HCT116 (cell line): ENCODE measurements around the gene PRR7.

Experiments used
- ATF3 ChIP-seq: IDR thresholded peaks from 2 replicates; pipeline ENCODE4 v1.6.1; 2012
- CBX3 ChIP-seq: IDR thresholded peaks from 2 replicates; pipeline ENCODE4 v1.6.1; 2012; ENCODE audit warnings: low read depth
- CTCF ChIP-seq, 3 experiments: fragments of 200-600 bp in 1 of 3; sonication (generic) in 1 of 3; IDR thresholded peaks in 2 of 3; conservative IDR thresholded peaks in 1 of 3; 2 replicates each; pipeline ENCODE4 v1.5.1; 2012 to 2017; ENCODE audit warnings: low read depth in 2 of 3, low read length in 2 of 3, antibody characterized with exemption in 1 of 3, borderline replicate concordance in 1 of 3, control low read depth in 1 of 3, mild to moderate bottlenecking in 1 of 3, mixed read lengths in 1 of 3, mixed run types in 1 of 3, moderate library complexity in 1 of 3; ENCODE audit not compliant: insufficient read depth in 1 of 3
- EGR1 ChIP-seq: IDR thresholded peaks from 2 replicates; pipeline ENCODE4 v1.6.1; 2012; ENCODE audit warnings: low read depth
- EZH2 ChIP-seq: fragments of 200-600 bp; sonication (generic); IDR thresholded peaks from 2 replicates; pipeline ENCODE4 v1.6.1; 2017; ENCODE audit warnings: antibody characterized with exemption, mixed run types
- EZH2phosphoT487 ChIP-seq: fragments of 200-600 bp; IDR thresholded peaks from 2 replicates; pipeline ENCODE4 v1.6.1; 2018; ENCODE audit warnings: antibody characterized with exemption, borderline replicate concordance
- JUND ChIP-seq: IDR thresholded peaks from 2 replicates; pipeline ENCODE4 v1.6.1; 2012
- MAX ChIP-seq: IDR thresholded peaks from 2 replicates; pipeline ENCODE4 v1.6.1; 2012
- POLR2A ChIP-seq: IDR thresholded peaks from 2 replicates; pipeline ENCODE4 v1.7.0; 2011; ENCODE audit warnings: borderline replicate concordance; ENCODE audit not compliant: insufficient read depth, insufficient read length; ENCODE audit errors: extremely low read depth
- REST ChIP-seq: IDR thresholded peaks from 2 replicates; pipeline ENCODE4 v1.6.1; 2012; ENCODE audit warnings: low read depth
- SIN3A ChIP-seq: IDR thresholded peaks from 2 replicates; pipeline ENCODE4 v1.6.1; 2012; ENCODE audit warnings: low read depth
- TCF7L2 ChIP-seq: IDR thresholded peaks from 2 replicates; pipeline ENCODE4 v1.7.0; 2011; ENCODE audit warnings: borderline replicate concordance, inconsistent platforms; ENCODE audit not compliant: insufficient read depth, insufficient read length; ENCODE audit errors: extremely low read depth
- YY1 ChIP-seq: IDR thresholded peaks from 2 replicates; pipeline ENCODE4 v1.6.1; 2011; ENCODE audit warnings: low read length, low read depth, moderate library complexity, mild to moderate bottlenecking; ENCODE audit not compliant: insufficient replicate concordance; ENCODE audit errors: extremely low read depth
- ZNF274 ChIP-seq: fragments of 200-500 bp; sonication (Bioruptor generic); IDR thresholded peaks from 2 replicates; pipeline ENCODE4 v1.6.1; 2014; ENCODE audit warnings: mild to moderate bottlenecking, low read depth, low read length, inconsistent platforms

GRCh38 chr5:177443144-177443983 is 3.2 kb upstream of the PRR7 start:
- TF ChIP-seq CTCF (IDR thresholded peaks at IDR 0.05 in 2 of 3, conservative IDR thresholded peaks at IDR 0.05 in 1 of 3; ENCODE audit: borderline replicate concordance in 1 of 3, insufficient read depth in 1 of 3, low read depth in 2 of 3, low read length in 2 of 3) (no peak), REST (no peak), EZH2phosphoT487 (no peak), MAX (no peak), YY1 (no peak), POLR2A (no peak), CBX3 (no peak), EZH2 (no peak), TCF7L2 (no peak), JUND (no peak), EGR1 (no peak), ATF3 (no peak), ZNF274 (no peak), SIN3A (no peak)
